ENCODE measurements around the gene ZNF512B. TPM values are rescaled to one million over a fixed set of nuclear protein-coding genes. Genes with fewer than 3 reads are reported as not detected.

Gene ZNF512B
- polyA plus RNA-seq, 3 donors: 0.10 to 2.6 TPM; not detected in 1

DNA sequence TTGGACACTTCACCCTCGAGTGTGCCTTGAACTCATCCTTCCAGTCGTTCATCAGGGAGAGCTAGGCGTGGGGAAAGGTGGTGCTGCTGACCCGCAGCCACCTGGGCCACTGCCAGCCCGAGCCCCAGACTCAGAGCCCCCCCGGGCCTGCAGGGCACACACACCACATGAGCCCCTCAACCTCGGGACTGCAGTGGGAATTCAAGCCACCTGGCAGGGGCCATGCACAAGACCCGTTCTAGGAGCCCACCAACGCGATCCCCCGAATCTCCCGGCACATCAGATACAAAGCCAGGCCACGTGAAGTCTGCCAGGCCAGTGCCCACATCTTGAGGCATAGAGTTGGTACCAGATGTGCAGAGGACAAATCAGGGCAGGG lies 2.8 kb downstream of the ZNF512B start:
- TF ChIP-seq, protein P1, sequence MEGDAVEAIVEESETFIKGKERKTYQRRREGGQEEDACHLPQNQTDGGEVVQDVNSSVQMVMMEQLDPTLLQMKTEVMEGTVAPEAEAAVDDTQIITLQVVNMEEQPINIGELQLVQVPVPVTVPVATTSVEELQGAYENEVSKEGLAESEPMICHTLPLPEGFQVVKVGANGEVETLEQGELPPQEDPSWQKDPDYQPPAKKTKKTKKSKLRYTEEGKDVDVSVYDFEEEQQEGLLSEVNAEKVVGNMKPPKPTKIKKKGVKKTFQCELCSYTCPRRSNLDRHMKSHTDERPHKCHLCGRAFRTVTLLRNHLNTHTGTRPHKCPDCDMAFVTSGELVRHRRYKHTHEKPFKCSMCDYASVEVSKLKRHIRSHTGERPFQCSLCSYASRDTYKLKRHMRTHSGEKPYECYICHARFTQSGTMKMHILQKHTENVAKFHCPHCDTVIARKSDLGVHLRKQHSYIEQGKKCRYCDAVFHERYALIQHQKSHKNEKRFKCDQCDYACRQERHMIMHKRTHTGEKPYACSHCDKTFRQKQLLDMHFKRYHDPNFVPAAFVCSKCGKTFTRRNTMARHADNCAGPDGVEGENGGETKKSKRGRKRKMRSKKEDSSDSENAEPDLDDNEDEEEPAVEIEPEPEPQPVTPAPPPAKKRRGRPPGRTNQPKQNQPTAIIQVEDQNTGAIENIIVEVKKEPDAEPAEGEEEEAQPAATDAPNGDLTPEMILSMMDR (IDR thresholded peaks at IDR 0.05): no peak
- H3K27me3 ChIP-seq (ENCODE audit: control insufficient read depth in 2 of 2, insufficient read depth in 2 of 2, low read length in 2 of 2): peaks cover 0 to 10% of the 10 kb centered on the region in 2 donors
- no peak overlapping the region for H3K4me3 Mint-ChIP-seq
- peaks cover 10% of the 10 kb centered on the region for H3K4me1 Mint-ChIP-seq
- peaks cover 4 to 8% of the 10 kb centered on the region in 2 donors for H3K36me3 ChIP-seq (replicated peaks in 1 of 2; ENCODE audit: control insufficient read depth in 1 of 2, insufficient read depth in 2 of 2, low read length in 2 of 2)
- no peak overlapping the region for H3K27ac ChIP-seq (ENCODE audit: low read depth in 1 of 2, low read length in 2 of 2)
- WGBS (ENCODE audit: insufficient coverage): over 99% methylated on average over 13 of the region's 13 CpGs
- no peak overlapping the region for H3K9ac ChIP-seq (ENCODE audit: insufficient read depth, low read length, poor library complexity, severe bottlenecking)
- no peak overlapping the region for H3K4me2 ChIP-seq (replicated peaks; ENCODE audit: extremely low read depth, low read length, poor library complexity, severe bottlenecking)
- H3K4me1 ChIP-seq (ENCODE audit: control insufficient read depth in 1 of 2, insufficient read depth in 2 of 2, low read length in 2 of 2): peaks cover 11 to 15% of the 10 kb centered on the region in 2 donors
- no peaks in the 10 kb centered on the region for H3K79me2 ChIP-seq (ENCODE audit: insufficient read depth, low read length)
- no peak overlapping the region for H2AFZ ChIP-seq (ENCODE audit: insufficient read depth, low read depth, low read length, poor library complexity, severe bottlenecking)
- no peaks in the 10 kb centered on the region for H4K20me1 ChIP-seq (ENCODE audit: insufficient read depth, low read length)
- peaks cover 0 to 40% (median 14%) of the 10 kb centered on the region in 7 donors for H3K9me3 Mint-ChIP-seq
- H3K27ac Mint-ChIP-seq: no peak overlapping the region
- peaks cover 0 to 24% of the 10 kb centered on the region in 2 donors for H3K9me3 ChIP-seq (replicated peaks in 1 of 2; ENCODE audit: control insufficient read depth in 1 of 2, insufficient read depth in 1 of 2, low read length in 2 of 2)
- H3K27me3 Mint-ChIP-seq (ENCODE audit: low read depth in 3 of 3): peaks cover 12 to 21% (median 19%) of the 10 kb centered on the region in 3 donors
- intact Hi-C loops (cut with micrococcal nuclease): no loop called here
- no peak for DNase-seq
- H3K4me3 ChIP-seq (replicated peaks in 1 of 3; ENCODE audit: low read depth in 2 of 3, low read length in 3 of 3): no peak overlapping the region
- peaks cover 10 to 24% of the 10 kb centered on the region in 2 donors for H3K36me3 Mint-ChIP-seq

DNA sequence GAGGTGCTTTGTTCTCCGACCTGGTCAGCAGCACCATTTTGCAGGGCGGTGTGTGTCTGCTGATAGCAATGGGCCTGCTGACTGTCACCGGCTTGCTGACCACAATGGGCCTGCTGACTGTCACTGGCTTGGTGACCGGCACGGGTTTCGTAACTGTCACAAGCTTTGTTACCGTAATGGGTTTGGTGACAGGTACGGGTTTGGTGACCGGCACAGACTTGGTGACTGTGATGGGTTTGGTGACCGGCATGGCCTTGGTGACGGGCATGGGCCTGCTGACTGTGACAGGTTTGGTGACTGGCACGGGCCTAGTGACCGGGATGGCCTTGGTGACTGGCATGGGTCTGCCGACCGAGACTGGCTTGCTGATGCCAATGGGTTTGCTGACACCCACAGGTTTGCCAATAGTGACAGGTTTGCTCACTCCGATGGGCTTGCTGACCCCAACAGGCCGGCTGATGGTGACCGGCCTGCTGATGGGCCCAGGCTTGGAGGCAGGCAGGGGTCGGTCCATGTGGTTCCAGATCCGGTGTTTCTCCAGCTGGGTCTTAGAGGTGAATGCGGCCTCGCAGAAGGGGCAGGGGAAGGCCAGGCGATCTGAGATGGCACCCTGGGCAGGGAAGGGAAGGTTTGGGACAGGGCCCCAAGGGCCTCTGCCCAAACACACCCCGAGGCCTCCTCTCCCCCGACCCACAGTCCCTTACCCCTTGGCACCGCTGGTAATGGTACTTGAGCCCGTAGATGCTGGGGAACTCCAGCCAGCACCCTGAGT lies 3.4 kb downstream of the ZNF512B start:
- no peak overlapping the region for H3K4me3 Mint-ChIP-seq

More for the DNA sequence above, 3.4 kb downstream of the ZNF512B start:
- no peak overlapping the region for H3K27ac Mint-ChIP-seq
- H3K9me3 ChIP-seq (replicated peaks in 1 of 2; ENCODE audit: control insufficient read depth in 1 of 2, insufficient read depth in 1 of 2, low read length in 2 of 2): peaks cover 0 to 24% of the 10 kb centered on the region in 2 donors
- H3K9me3 Mint-ChIP-seq: peaks cover 0 to 39% (median 14%) of the 10 kb centered on the region in 7 donors
- peaks cover 10% of the 10 kb centered on the region for H3K4me1 Mint-ChIP-seq
- no peaks in the 10 kb centered on the region for H3K79me2 ChIP-seq (ENCODE audit: insufficient read depth, low read length)
- no peak overlapping the region for H3K4me3 ChIP-seq (replicated peaks in 1 of 3; ENCODE audit: low read depth in 2 of 3, low read length in 3 of 3)
- H3K36me3 ChIP-seq (replicated peaks in 1 of 2; ENCODE audit: control insufficient read depth in 1 of 2, insufficient read depth in 2 of 2, low read length in 2 of 2): peaks cover 4 to 14% of the 10 kb centered on the region in 2 donors
- no peaks in the 10 kb centered on the region for H4K20me1 ChIP-seq (ENCODE audit: insufficient read depth, low read length)
- no peak overlapping the region for H3K27ac ChIP-seq (ENCODE audit: low read depth in 1 of 2, low read length in 2 of 2)
- no peak overlapping the region for H3K4me2 ChIP-seq (replicated peaks; ENCODE audit: extremely low read depth, low read length, poor library complexity, severe bottlenecking)
- intact Hi-C loops (cut with micrococcal nuclease): no loop called here
- peaks cover 12 to 21% (median 15%) of the 10 kb centered on the region in 3 donors for H3K27me3 Mint-ChIP-seq (ENCODE audit: low read depth in 3 of 3)
- 97% methylated on average over 23 of the region's 27 CpGs for WGBS (ENCODE audit: insufficient coverage)
- no peak overlapping the region for H3K9ac ChIP-seq (ENCODE audit: insufficient read depth, low read length, poor library complexity, severe bottlenecking)
- peaks cover 14 to 28% of the 10 kb centered on the region in 2 donors for H3K36me3 Mint-ChIP-seq
- H2AFZ ChIP-seq (ENCODE audit: insufficient read depth, low read depth, low read length, poor library complexity, severe bottlenecking): no peak overlapping the region
- peaks cover 11 to 15% of the 10 kb centered on the region in 2 donors for H3K4me1 ChIP-seq (ENCODE audit: control insufficient read depth in 1 of 2, insufficient read depth in 2 of 2, low read length in 2 of 2)
- DNase-seq: no peak
- H3K27me3 ChIP-seq (ENCODE audit: control insufficient read depth in 2 of 2, insufficient read depth in 2 of 2, low read length in 2 of 2): peaks cover 0 to 10% of the 10 kb centered on the region in 2 donors
- TF ChIP-seq, protein P1 (IDR thresholded peaks at IDR 0.05): no peak
